Kidney (tissue), 14 donors: ENCODE measurements around the gene GCKR. TPM values are rescaled to one million over a fixed set of nuclear protein-coding genes. Genes with fewer than 3 reads are reported as not detected.

Experiments
- DNase-seq, 5 donors: peaks; one replicate each; pipeline ENCODE4 v3.0.0-alpha.2; 2013 to 2020
- FAIRE-seq: peaks from 2 replicates; lab custom pipeline; 2012; peaks lifted over from hg19 to GRCh38; lab: Jason Lieb, UNC
- H3K27ac ChIP-seq, 2 donors: one replicate each; pipeline ENCODE4 v1.7.0; 2013; ENCODE audit warnings: low read depth in 2 of 2, low read length in 2 of 2, inconsistent platforms in 1 of 2
- H3K27me3 ChIP-seq: one replicate; pipeline ENCODE4 v1.7.1; 2013; ENCODE audit warnings: low read length, inconsistent platforms; ENCODE audit not compliant: control insufficient read depth, insufficient read depth
- H3K36me3 ChIP-seq, 3 donors: one replicate each; pipeline versions ENCODE4 v1.7.0 to v1.7.1; 2013; ENCODE audit warnings: low read length in 3 of 3, control low read depth in 1 of 3, inconsistent platforms in 1 of 3; ENCODE audit not compliant: insufficient read depth in 3 of 3, control insufficient read depth in 2 of 3
- H3K4me1 ChIP-seq, 3 donors: one replicate each; pipeline versions ENCODE4 v1.7.0 to v1.7.1; 2013; ENCODE audit warnings: low read length in 3 of 3, inconsistent platforms in 1 of 3, low read depth in 1 of 3; ENCODE audit not compliant: control insufficient read depth in 2 of 3, insufficient read depth in 2 of 3
- H3K4me3 ChIP-seq, 3 donors: one replicate each; pipeline versions ENCODE4 v1.7.0 to v1.8.1; 2013; ENCODE audit warnings: low read length in 3 of 3, control low read depth in 1 of 3, inconsistent platforms in 1 of 3
- H3K9ac ChIP-seq, 3 donors: one replicate each; pipeline versions ENCODE4 v1.7.0 to v1.7.1; 2013; ENCODE audit warnings: low read length in 3 of 3, control low read depth in 1 of 3, inconsistent platforms in 1 of 3
- H3K9me3 ChIP-seq, 3 donors: one replicate each; pipeline versions ENCODE4 v1.7.0 to v1.7.1; 2013; ENCODE audit warnings: low read length in 3 of 3, control low read depth in 1 of 3, inconsistent platforms in 1 of 3; ENCODE audit not compliant: control insufficient read depth in 2 of 3, insufficient read depth in 1 of 3
- intact Hi-C: fragments of 100-400 bp; cut with DNase I; formaldehyde crosslinking; loops from one replicate; pipeline ENCODE4 v1.11.1; 2022
- polyA plus RNA-seq: library from polyadenylated mRNA; stranded (reverse); fragments of 350-450 nt; fragmentation: Illumina TruSeq; extraction: RNeasy Lipid Tissue Mini Kit (QIAGEN cat#74804); gene quantifications from one replicate; pipeline ENCODE4 v1.2.3, GENCODE V29; 2014; ENCODE audit warnings: low read depth, low replicate concordance; ENCODE audit not compliant: insufficient read depth
- total RNA-seq: library from RNA; stranded (reverse); fragmentation: NEBNext Ultra II Directional; extraction: Animal tissue kit (Norgen Biotek cat#: 25700); gene quantifications from one replicate; pipeline ENCODE4 v1.2.1, GENCODE V29; 2021
- TF ChIP-seq, protein P1 (sequence below): IDR thresholded peaks from 3 replicates; pipeline ENCODE4 v1.5.1; 2012; ENCODE audit warnings: mild to moderate bottlenecking, moderate library complexity, borderline replicate concordance; ENCODE audit not compliant: insufficient read depth; ENCODE audit errors: extremely low read depth
- donor health status: control.
- donor health status: control.
- donor health status: control.
- donor health status: control.
- donor health status: control.
- donor health status: DM: yes; HTN: yes; CAD: no.
- donor health status: Normal renal cell carcinoma (clear cell type).

Gene GCKR
- total and polyA plus RNA-seq, 2 donors from 2014 or later = 2.2 TPM; not detected in 1

DNA sequence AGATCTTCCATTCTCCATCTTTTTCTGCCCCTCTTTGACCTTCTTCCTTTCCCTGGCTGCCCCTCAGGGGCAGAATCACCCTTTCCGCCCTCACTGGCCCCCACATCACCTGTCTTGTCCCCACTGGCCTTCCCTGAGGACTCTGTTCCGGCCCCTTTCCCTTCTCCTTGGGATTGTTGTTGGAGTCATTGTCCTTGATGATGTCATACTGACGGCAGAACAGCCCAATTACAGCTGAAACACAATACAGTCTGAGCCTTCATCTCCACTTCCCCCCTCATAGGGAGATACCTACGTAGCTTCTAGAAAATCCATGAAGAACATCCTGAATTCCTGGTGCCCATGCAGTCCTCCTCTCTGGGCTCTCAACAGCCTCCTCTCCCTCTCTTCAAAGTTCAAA is 4.1 kb upstream of the GCKR start:
- Histone ChIP-seq H3K9ac (no peak overlapping the region), H3K36me3 (no peaks in the 10 kb centered on the region), H3K27me3 (peaks cover 3% of the 10 kb centered on the region), H3K27ac (no peak overlapping the region), H3K4me3 (no peak overlapping the region), H3K9me3 (no peaks in the 10 kb centered on the region), H3K4me1 (peaks cover 2 to 7% (median 4%) of the 10 kb centered on the region in 3 donors)
- intact Hi-C loops = no loop called here
- DNase-seq (no peak), FAIRE-seq (no peak)
- TF ChIP-seq, protein P1, sequence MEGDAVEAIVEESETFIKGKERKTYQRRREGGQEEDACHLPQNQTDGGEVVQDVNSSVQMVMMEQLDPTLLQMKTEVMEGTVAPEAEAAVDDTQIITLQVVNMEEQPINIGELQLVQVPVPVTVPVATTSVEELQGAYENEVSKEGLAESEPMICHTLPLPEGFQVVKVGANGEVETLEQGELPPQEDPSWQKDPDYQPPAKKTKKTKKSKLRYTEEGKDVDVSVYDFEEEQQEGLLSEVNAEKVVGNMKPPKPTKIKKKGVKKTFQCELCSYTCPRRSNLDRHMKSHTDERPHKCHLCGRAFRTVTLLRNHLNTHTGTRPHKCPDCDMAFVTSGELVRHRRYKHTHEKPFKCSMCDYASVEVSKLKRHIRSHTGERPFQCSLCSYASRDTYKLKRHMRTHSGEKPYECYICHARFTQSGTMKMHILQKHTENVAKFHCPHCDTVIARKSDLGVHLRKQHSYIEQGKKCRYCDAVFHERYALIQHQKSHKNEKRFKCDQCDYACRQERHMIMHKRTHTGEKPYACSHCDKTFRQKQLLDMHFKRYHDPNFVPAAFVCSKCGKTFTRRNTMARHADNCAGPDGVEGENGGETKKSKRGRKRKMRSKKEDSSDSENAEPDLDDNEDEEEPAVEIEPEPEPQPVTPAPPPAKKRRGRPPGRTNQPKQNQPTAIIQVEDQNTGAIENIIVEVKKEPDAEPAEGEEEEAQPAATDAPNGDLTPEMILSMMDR = no peak

DNA sequence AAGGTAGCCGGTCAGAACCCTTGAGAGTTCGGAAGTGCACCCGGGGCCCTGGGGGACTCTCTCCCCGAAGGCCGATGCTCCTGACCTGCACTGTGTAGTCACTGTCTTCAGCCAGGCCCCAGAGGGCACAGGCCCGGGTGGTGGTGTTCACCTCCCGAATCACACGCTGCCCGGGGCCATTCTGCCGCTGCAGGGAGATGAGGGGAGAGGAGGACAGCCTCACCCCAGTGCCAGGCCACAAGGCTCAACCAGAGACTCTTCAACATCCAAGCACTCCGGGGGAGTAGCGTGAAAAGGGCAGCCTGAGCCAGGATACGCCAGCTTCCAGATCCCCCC is 2.7 kb upstream of the GCKR start:
- no peak overlapping the region for H3K9ac ChIP-seq
- no peaks in the 10 kb centered on the region for H3K36me3 ChIP-seq
- peaks cover 3% of the 10 kb centered on the region for H3K27me3 ChIP-seq
- H3K9me3 ChIP-seq = no peaks in the 10 kb centered on the region
- TF ChIP-seq, protein P1 = no peak
- H3K4me1 ChIP-seq = peaks cover 2 to 7% (median 4%) of the 10 kb centered on the region in 3 donors
- FAIRE-seq (no peak), DNase-seq (peak in 2 of 5 donors; percentile 48 to 70)
- intact Hi-C loops = no loop called here
- peak overlapping the region in 1 of 3 donors; percentile 53 for H3K4me3 ChIP-seq
- no peak overlapping the region for H3K27ac ChIP-seq

DNA sequence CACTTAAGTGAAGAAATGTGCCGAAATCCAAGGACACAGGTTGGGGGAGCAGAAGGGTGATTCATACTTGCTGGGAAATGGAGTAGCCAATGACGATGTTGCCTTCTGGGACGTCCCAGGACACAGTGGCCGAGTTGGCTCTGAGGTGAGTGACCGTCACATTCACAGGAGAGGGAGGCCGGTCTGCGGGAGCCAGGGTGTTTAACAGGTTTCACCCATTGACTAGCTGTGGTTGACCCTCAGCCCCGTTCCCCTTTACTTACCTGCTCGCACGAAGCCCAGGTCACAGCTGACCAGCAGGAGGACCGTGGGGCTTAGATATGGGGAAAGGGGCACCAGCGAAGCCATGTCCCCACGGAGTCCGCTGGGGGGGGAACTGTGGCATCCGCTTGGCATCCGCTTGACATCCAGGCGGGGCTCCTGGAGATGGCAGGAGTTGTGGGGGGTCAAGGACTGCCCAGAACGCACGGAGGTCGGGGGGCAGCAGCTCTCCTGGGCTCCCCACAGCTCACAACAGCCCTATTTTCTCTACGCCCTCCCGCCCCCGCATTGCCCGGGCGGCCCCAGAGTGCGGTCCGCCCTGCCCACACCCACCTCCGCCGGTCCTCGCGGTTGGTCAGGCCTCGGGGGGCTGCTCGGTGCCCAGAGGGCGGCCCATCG is 2.2 kb upstream of the GCKR start:
- DNase-seq = peak; percentile 11 to 77 (median 34)
- peak overlapping the region in 1 of 3 donors; percentile 56 for H3K9ac ChIP-seq
- TF ChIP-seq, protein P1 = no peak
- H3K4me3 ChIP-seq = peak overlapping the region in 1 of 3 donors; percentile 53
- intact Hi-C loops = no loop called here
- FAIRE-seq = no peak
- no peaks in the 10 kb centered on the region for H3K36me3 ChIP-seq
- peaks cover 3% of the 10 kb centered on the region for H3K27me3 ChIP-seq
- no peaks in the 10 kb centered on the region for H3K9me3 ChIP-seq
- H3K27ac ChIP-seq = no peak overlapping the region
- peaks cover 2 to 7% (median 4%) of the 10 kb centered on the region in 3 donors for H3K4me1 ChIP-seq
